Tibial nerve (tissue), 3 donors: ENCODE measurements around the gene TBC1D9.

ENCODE experiments used
- POLR2A ChIP-seq, 2 donors: fragments of 450-650 bp; IDR thresholded peaks; one replicate each; pipeline ENCODE4 v1.6.1; 2017; ENCODE audit warnings: antibody characterized with exemption in 2 of 2, mild to moderate bottlenecking in 2 of 2, moderate library complexity in 2 of 2
- TF ChIP-seq, protein P1 (sequence below), 5 experiments: fragments of 200-600 bp in 3 of 5; fragments of 450-650 bp in 2 of 5; sonication (generic) in 3 of 5; IDR thresholded peaks; one replicate each; pipeline ENCODE4 v1.5.1; 2016 to 2019; ENCODE audit warnings: antibody characterized with exemption in 5 of 5, mild to moderate bottlenecking in 3 of 5, moderate library complexity in 2 of 5

DNA sequence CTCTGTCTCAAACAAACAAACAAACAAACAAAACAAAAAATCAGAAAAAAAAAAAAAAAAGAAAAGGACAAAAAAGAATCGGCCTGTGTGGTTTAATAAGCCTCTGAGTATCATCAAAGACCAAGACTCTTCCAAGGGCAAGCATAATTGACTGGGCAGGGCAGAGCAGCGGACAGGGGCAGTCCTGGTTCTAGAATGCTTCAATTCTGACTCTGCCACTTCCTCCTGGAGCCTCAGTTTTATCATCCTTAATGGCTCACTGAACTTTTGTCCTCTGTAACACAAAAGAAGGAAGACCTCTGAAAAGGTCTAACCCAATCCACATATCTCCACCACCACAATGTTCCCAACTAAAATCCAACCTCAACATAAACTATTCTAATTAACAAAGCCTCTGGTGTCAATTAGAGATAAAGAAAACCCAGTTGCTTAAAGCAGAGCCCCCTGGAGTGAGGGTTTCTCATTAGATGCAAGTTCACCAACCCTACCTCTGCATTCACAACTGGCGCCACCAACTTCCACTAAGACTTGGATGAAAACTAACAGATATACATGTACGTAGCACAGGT, 51.7 kb downstream of the TBC1D9 start:
- TF ChIP-seq, protein P1, sequence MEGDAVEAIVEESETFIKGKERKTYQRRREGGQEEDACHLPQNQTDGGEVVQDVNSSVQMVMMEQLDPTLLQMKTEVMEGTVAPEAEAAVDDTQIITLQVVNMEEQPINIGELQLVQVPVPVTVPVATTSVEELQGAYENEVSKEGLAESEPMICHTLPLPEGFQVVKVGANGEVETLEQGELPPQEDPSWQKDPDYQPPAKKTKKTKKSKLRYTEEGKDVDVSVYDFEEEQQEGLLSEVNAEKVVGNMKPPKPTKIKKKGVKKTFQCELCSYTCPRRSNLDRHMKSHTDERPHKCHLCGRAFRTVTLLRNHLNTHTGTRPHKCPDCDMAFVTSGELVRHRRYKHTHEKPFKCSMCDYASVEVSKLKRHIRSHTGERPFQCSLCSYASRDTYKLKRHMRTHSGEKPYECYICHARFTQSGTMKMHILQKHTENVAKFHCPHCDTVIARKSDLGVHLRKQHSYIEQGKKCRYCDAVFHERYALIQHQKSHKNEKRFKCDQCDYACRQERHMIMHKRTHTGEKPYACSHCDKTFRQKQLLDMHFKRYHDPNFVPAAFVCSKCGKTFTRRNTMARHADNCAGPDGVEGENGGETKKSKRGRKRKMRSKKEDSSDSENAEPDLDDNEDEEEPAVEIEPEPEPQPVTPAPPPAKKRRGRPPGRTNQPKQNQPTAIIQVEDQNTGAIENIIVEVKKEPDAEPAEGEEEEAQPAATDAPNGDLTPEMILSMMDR (IDR thresholded peaks at IDR 0.05) = no peak
- TF ChIP-seq POLR2A (IDR thresholded peaks at IDR 0.05) = no peak
